GM19452 (cell line): ENCODE data around the gene SLITRK3.
"Not testable (repeated sequence)": the region's sequence is repeated elsewhere in the genome, so short reads cannot be mapped to it uniquely, and the experiment has no call there.

Source experiments
- ATAC-seq: cut with Tn5 transposase; IDR thresholded peaks from one replicate; pipeline ENCODE4 v1.9.1; 2021; ENCODE audit not compliant: unreplicated experiment

Gene SLITRK3

DNA sequence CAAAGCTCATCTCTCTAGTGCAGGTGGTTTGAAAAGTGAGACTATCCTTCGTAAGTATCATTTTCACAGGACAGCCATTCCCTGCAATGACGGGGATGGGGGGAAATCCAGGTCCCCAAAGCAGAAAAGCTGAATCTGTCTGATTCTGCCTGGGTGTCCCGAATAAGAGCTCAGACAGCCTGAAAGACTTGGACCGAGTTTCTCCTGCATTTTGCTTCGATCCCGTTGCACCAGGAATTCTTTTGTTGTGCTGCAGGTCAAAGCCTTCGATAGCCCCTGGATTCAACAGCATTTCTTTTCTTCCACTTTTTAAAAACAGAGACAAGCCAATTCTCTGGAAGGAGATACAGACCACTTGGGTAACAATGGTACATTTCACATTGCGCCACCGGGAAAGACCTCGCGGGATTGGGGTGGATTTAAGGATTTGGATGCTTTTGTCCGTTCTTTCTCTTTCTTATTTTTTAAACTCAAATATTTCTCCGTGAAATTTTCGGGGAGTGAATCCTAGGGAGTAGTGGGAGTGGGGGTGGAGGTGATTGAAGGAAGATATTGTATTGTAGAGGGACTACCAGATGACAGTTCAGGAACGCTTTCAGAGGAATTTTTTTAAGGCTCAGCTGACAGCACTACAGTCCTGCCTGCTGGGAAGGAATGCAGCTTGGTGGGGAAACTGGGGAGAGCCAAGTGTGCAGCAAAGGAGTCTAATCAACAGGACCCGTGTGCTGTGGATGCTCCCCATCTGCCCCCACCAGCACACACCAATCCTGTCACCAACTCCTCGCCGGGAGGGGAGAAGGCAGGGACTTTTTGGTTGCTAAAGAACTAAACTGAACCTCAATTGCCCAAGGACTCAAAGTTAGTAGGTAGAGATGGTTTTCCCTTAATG lies 2.6 kb downstream of the SLITRK3 start:
- no peak for ATAC-seq

DNA sequence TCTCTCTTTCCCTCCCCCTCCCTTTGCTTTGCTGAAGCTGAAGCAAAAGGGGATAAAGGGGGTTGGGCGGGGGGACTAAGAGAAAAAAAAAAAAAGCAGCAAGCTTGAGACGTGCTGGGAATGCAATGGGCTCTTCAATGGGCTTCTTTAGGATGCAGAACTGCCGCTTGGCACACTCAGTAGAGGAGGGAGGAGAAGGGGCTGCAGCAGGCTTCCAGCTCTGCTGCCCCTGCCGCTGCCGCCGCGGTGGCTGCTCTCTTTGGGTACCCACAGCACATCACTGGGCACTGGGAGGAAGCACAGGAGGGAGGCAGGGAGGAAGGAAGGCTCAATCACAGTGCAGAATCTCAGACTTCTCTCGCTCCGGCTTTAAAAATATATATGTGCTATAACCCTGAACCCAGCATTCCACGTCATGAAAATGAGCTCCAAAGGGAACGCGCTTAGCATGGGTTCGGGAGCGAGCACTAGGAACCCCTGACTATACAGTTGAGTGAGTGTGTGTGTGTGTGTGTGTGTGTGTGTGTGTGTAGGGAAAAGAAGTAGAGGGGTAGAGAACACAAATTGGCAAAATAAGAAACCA lies 3.5 kb downstream of the SLITRK3 start:
- ATAC-seq = no peak

DNA sequence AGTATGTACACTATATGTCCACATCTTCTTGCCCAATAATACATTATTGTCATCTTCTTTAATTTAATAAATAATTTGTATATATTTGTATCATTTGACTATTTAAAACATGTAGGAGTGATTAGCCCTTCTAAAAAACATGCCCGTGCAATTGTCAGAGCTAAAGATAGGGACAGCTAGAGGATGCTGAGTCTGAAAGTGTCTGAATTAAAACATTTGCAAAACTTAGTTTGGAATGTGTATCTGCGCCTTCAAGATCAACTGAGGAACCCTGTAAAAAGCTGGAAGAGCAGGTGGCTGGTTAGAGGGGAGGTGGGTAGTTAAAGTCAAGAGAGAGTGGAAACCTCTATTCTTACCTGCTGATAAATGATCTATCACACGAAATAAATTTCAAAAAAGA lies 4.7 kb downstream of the SLITRK3 start:
- ATAC-seq = no peak

DNA sequence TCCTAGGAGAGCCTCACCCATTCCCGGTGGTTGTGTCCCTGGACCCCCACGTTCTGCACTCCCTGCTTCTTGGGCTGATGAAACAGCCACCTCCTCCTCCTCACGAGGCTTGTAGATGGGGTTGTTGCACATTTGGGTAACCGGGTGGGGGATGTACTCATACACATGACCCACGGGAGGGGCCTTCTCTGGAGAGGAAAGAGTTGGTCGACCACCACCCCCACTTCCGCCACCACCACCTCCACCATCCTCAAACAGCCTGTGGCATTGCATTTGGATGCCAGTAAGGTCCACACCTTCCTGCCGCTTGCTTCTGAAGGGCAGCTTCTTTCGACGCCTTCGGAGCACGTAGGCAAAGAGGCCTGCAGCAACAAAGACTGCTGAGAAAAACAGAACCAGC lies 7.7 kb downstream of the SLITRK3 start:
- ATAC-seq = no peak

DNA sequence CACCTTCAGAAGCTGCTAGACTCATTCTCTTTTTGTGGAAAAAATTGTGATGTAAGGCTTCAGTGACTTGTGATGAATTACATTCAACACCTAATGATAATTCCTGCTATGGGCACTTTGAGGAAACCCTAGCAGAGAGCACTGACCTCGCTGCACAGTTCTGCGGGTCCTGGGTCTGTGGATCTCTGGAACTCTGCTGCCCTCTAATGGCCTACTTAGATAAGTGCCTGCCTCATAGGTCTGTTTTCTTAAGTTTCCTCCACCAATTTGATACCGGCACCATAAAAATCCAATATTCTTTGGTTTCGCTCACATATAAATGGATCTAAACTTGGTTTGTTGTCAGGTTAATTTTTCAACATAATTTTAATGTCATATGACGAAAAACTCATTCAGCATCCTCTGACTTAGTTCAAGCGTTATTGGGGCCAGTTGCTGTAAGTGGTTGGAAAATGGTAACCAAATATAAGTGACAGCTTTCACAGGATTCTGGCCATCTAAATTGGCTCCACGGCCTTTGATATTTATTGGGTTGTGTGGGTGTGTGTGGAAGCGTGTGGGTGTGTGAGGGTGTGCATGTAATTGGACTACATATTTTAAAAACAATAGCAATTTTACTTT lies 10.4 kb downstream of the SLITRK3 start:
- peak; percentile 97 for ATAC-seq

DNA sequence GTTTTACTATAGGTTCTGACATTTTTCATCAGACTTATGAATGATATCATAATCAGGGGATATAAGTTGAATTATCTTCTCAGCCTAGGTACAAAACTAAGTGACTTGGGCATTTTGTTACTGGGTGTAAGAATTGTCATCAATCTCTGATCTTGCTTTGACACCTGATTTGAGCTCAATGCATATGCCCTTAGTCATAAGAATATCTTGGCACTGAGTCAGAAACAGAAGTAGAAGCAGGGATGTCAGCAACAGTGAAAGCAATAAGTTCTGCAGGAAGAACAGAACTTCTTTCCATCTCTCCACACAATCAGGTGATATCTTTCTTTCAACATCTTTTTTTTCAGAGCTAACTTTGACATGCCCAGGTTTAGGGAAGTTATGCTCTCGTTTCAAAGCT lies 14.6 kb downstream of the SLITRK3 start:
- no peak for ATAC-seq

DNA sequence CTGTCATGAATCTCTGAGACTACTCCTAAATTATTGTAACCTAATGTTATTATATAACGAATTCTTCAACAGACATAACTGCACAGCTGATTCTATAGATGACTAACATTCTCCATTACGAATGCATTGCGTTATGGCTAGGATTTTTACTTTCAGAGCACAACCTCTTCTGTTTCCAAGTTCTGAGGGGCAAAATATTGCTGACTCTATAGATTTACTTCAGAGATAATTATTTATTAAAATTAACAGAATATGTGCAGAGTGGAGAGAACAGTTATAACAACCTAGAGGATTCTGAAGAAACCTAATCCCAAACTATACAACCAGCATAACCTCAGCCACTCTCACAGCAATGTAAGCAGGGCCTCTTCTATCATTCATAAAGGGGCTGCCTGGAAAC lies 25.9 kb downstream of the SLITRK3 start:
- no peak for ATAC-seq

DNA sequence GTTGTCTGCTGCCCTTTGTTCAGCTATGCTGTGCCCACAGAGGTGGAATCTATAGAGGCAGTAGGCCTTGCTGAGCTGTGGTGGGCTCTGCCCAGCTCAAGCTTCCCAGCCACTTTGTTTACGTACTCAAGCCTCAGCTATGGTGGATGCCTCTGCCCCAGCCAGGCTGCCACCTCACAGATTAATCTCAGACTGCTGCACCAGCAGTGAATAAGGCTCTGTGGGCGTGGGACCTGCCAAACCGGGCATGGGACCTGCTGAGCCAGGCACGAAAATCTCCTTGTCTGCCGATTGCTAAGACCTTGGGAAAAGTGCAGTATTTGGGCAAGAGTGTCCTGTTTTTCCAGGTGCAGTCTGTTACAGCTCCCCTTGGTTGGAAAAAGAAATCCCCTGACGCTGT lies 26.8 kb downstream of the SLITRK3 start:
- ATAC-seq = no peak

DNA sequence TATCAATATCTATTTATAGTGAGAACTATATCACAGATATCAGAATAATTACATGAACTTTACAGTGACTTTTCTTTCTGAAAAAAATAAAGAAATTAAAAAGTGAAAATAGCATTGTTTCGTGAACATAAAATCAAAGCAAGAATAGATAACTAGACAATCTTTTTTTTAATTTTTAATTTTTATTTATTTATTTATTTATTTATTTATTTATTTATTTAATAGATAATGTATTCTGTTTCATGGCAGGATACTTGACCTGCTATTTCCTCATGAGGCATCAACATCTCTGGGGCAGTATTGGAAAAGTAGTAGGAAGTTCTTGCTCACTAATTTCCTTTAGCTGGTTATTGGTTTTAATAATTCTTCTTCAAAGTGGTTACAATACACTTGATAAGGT lies 33.3 kb downstream of the SLITRK3 start:
- no peak for ATAC-seq

DNA sequence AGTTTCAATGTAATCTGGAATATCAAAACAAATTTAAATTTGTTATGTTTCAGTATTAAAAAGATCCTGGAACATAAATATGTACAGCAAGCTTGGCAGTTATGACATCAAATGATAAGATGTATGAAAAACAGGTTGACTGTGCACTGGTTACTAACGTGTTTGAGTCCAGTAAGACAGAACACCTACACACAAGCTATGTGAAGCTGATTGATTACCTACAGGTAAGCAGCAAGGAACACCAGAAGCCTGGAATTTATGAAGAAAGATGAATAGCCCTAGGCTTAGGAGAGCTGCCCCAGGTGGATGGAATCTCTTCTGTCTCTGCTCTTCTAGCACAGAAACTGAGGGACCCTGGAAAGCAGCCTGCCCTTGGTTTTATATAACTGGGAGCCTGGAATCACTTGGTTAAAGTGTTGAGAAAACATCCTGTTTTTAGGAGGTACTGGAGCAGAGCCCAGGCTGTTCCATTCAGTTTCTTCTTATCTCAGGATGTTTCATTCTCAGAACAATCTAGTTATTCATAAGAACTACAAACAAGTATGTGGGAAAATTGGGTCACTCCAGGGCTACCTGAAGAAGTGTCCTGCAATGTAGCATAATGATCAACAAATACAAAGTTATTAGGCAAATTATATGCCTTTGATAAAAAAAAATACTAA lies 36.3 kb downstream of the SLITRK3 start:
- ATAC-seq = no peak

DNA sequence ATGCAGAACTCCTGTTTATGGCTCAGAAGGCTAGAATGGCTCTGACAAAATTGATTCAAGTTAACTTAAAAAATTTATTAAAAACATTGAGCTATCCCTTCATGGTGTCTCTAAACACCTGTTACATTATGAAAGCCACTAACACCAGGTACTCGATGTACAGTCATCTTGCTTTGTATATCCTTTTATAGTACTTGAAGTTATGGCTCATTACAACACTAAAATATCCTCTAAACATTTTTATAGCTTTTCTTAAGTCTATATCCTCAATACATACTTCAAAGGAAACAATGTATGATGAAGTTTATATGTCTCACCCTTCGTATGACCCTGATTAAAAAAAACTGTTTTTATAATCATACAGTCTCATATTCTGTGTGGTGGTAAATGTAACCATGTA lies 38.2 kb downstream of the SLITRK3 start:
- no peak for ATAC-seq

DNA sequence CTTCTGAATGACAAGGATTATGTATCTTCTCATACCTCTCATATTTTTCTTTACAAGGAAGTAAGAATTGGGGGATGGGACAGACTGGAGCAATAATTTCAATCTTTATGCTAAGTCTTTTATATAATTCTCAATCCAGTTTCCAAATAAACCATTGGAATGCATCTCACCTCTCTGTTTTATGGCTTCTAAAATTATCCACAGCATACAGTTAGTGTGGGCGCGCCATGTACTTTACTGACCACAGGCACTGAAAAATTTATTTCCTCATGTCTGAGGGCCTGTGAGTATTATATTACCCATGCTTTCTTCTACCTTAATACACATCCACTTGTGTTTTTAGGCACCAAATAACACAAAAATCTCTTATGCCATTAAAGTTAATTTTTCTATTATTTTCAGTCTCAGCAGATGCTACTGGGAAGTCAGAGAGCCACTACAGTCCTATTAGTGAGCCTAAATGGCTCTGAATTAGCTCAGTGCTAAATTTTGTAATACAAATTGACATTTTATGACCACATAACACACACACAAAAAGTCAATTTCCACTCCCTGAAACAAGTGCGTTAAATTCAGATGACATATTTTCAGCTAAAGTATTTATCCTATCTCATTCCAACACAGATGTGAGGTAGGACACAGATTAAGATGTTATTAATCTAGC lies 39.3 kb downstream of the SLITRK3 start:
- ATAC-seq = no peak

DNA sequence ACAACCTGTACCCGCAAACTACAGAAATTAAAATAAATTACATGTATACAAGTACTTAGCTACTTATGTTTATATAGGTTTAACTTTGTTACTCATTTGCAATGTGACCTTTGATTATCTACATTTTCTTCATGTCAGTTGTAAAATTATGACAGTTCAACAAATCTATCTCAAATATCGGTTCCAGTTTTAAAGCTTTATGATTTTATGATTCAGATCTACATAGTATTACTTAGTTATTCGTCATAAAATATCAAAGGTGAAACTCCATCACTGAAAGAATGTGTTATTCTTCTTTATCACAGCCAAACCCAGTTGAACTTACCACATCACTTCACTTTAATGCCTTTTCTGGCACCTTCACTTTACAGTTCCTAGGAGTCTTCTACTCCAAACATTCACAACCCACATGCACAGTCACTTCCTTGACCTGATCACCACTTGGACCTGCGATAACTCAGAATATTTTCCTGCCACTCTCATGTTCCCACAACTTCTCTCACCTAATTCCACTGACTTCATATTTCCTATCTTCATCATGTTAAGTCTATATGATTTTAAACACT lies 47.2 kb downstream of the SLITRK3 start:
- no peak for ATAC-seq

DNA sequence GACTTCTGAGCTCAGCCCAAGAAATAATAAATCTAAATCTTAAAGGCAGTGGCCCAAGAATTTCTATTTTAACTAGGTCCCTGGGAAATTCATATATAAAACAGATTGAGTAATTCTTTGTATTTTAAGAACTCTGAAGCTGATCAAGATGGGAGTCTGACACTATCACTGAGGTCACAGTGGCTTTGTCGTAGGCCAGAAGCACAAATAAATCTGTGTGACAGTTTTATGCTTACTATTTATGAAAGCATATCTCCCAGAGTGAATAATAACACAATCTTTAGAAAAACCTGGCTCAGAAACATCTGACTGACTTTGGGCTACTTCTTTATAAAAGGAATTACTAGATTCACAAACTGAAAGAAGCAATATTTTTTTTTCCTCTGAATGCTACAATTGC lies 51.9 kb downstream of the SLITRK3 start:
- ATAC-seq = no peak

DNA sequence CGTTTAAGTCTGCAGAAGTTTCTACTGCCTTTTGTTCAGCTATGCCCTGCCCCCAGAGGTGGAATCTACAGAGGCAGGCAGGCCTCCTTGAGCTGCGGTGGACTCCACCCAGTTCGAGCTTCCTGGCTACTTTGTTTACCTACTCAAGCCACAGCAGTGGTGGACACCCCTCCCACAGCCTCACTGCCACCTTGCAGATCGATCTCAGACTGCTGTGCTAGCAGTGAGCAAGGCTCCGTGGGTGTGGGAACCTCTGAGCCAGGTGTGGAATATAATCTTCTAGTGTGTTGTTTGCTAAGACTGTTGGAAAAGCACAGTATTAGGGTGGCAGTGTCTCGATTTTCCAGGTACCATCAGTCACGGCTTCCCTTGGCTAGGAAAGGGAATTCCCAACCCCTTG lies 56.3 kb downstream of the SLITRK3 start:
- not testable (repeated sequence) for ATAC-seq
